Measurements from ENCODE around the gene LEMD2.

DNA sequence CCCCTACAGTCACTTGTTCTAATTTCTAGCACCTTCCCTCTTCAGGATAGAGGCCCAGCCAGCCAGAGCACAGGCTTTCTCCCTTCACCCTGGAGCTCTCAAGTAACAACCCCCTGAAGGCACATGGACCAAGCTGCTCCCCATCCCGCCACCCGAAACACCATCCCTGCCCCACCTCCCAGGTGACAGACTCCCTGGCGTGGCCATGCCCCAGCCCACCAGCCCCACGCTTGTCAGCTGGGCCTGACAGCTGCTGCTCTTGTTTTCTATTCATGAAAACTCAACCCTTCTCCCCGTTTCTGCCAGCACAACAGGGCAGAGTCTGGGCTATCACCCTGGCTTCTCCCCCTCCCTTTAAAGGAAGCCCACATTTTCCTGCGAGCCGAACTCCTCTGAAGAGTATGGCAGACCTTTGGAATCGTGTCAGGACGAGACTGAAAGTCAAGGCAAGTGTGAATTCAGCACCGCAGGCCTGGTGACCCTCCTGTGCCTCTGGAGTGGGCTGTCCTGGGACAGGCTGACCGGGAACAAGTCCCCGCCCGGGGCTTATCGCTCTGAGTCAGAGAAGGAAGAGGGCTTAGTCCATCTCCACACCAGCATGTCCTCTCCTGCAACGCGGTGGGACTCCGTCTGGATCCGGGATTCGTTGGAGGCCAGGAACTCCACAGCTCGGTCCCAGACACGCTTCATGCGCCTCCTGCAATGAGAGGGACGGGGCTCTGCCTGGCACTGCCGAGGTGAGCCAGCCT is 16.7 kb downstream of the LEMD2 start:
- TF ChIP-seq CTCF (IDR thresholded peaks at IDR 0.05): no peak
- TF ChIP-seq POLR2A (IDR thresholded peaks at IDR 0.05): no peak
